Fibroblast of the conjunctiva (primary cell): ENCODE results near the gene TNPO1.
A peak's percentile ranks its signal among the peaks of the same experiment; 100 is the strongest.

ENCODE experiments used
- DNase-seq: peaks from one replicate; pipeline ENCODE4 v3.0.0-alpha.2; 2010; ENCODE audit warnings: low read depth

The TNPO1 gene

GRCh38 chr5:72818866-72819534, 2.5 kb downstream of the TNPO1 start:
- DNase-seq, result peak; percentile 53

GRCh38 chr5:72821776-72822175, 5.3 kb downstream of the TNPO1 start:
- DNase-seq, result no peak

- DNase-seq, result no peak
Measured at GRCh38 chr5:72822944-72823343, 6.5 kb downstream of the TNPO1 start.

GRCh38 chr5:72829707-72830106, 13.2 kb downstream of the TNPO1 start:
- no peak for DNase-seq

GRCh38 chr5:72830362-72830761, 13.9 kb downstream of the TNPO1 start:
- DNase-seq, result no peak

- DNase-seq, result no peak
Measured at GRCh38 chr5:72831685-72832084, 15.2 kb downstream of the TNPO1 start.

GRCh38 chr5:72834924-72835323, 18.5 kb downstream of the TNPO1 start:
- DNase-seq, result no peak

- no peak for DNase-seq
Measured at GRCh38 chr5:72835633-72836032, 19.2 kb downstream of the TNPO1 start.

- DNase-seq, result no peak
Measured at GRCh38 chr5:72836810-72837209, 20.3 kb downstream of the TNPO1 start.

- no peak for DNase-seq
Measured at GRCh38 chr5:72837524-72838096, 21.1 kb downstream of the TNPO1 start.

- no peak for DNase-seq
Measured at GRCh38 chr5:72840041-72840440, 23.6 kb downstream of the TNPO1 start.

- no peak for DNase-seq
Measured at GRCh38 chr5:72841756-72842535, 25.5 kb downstream of the TNPO1 start.

- DNase-seq, result no peak
Measured at GRCh38 chr5:72842816-72843215, 26.4 kb downstream of the TNPO1 start.

GRCh38 chr5:72844218-72844603, 27.8 kb downstream of the TNPO1 start:
- DNase-seq, result no peak

GRCh38 chr5:72845889-72846288, 29.4 kb downstream of the TNPO1 start:
- DNase-seq, result no peak

GRCh38 chr5:72846483-72846882, 30.0 kb downstream of the TNPO1 start:
- no peak for DNase-seq

GRCh38 chr5:72847439-72847838, 31.0 kb downstream of the TNPO1 start:
- no peak for DNase-seq

- peak; percentile 84 for DNase-seq
Measured at GRCh38 chr5:72847989-72848473, 31.6 kb downstream of the TNPO1 start.

- no peak for DNase-seq
Measured at GRCh38 chr5:72848474-72849428, 32.3 kb downstream of the TNPO1 start.

- no peak for DNase-seq
Measured at GRCh38 chr5:72849546-72849945, 33.1 kb downstream of the TNPO1 start.

- no peak for DNase-seq
Measured at GRCh38 chr5:72850113-72850512, 33.7 kb downstream of the TNPO1 start.

- DNase-seq, result no peak
Measured at GRCh38 chr5:72852356-72852755, 35.9 kb downstream of the TNPO1 start.
